HepG2 (cell line): ENCODE results near the gene MYRFL. TPM values are rescaled to one million over a fixed set of nuclear protein-coding genes. Genes with fewer than 3 reads are reported as not detected.

Experiments used
- ATAC-seq: fragments of 200-7000 bp; cut with Tn5 transposase; 3 replicates; pipeline ENCODE4 v1.9.1; 2020; ENCODE audit warnings: mild to moderate bottlenecking, moderate library complexity
- BruUV-seq: library from RNA; stranded (reverse); fragments of 400-500 nt; replicated peaks from 2 replicates; lab custom pipeline; 2021; lab: Mats Ljungman, UMichigan
- CTCF ChIA-PET: fragments of 300-600 bp; formaldehyde crosslinking; extraction: SDS; loops from one replicate; lab custom pipeline; 2021; ENCODE audit warnings: low total read pairs, inconsistent platforms, low intra/inter-chr PET ratio; lab: Yijun Ruan, JAX
- POLR2A ChIA-PET: fragments of 350-600 bp; sonication (Branson Sonifier 250); formaldehyde crosslinking; loops from one replicate; lab custom pipeline; 2020; ENCODE audit warnings: antibody characterized with exemption, inconsistent platforms; lab: Yijun Ruan, JAX
- DNase-seq: peaks from one replicate; pipeline ENCODE4 v3.0.0-alpha.2; 2015; ENCODE audit warnings: low spot score
- FAIRE-seq: peaks from 3 replicates; lab custom pipeline; 2011; peaks lifted over from hg19 to GRCh38; lab: Jason Lieb, UNC
- H2AFZ ChIP-seq: one replicate; pipeline ENCODE4 v1.6.1; 2011; ENCODE audit warnings: low read length, inconsistent platforms
- H3K27ac ChIP-seq: fragments of 300-600 bp; 3 replicates; pipeline ENCODE4 v1.8.0; 2011; ENCODE audit warnings: mixed run types, mild to moderate bottlenecking, mixed read lengths, low read length, inconsistent platforms; ENCODE audit not compliant: insufficient read depth; ENCODE audit errors: extremely low read length
- H3K27me3 ChIP-seq, 2 experiments: fragments of 200-600 bp in 1 of 2; 2 replicates in 1 of 2; 3 replicates in 1 of 2; pipeline versions ENCODE4 v1.6.0 to v1.8.0; 2011; ENCODE audit warnings: low read length in 2 of 2, mild to moderate bottlenecking in 2 of 2, moderate library complexity in 2 of 2, inconsistent platforms in 1 of 2; ENCODE audit not compliant: insufficient read depth in 2 of 2, control insufficient read depth in 1 of 2
- H3K36me3 ChIP-seq, 2 experiments: fragments of 200-600 bp in 1 of 2; replicated peaks in 1 of 2; 2 replicates in 1 of 2; 3 replicates in 1 of 2; pipeline versions ENCODE4 v1.5.1 to v1.8.0; 2011; ENCODE audit warnings: low read length in 2 of 2, inconsistent platforms in 1 of 2; ENCODE audit not compliant: insufficient read depth in 2 of 2, control insufficient read depth in 1 of 2
- H3K4me1 ChIP-seq: 2 replicates; pipeline ENCODE4 v1.5.1; 2012; ENCODE audit warnings: low read length, inconsistent platforms; ENCODE audit not compliant: insufficient read depth
- H3K4me2 ChIP-seq: 2 replicates; pipeline ENCODE4 v1.6.0; 2011; ENCODE audit warnings: low read depth, low read length, inconsistent platforms
- H3K4me3 ChIP-seq, 3 experiments: fragments of 200-600 bp in 1 of 3; sonication (generic), shearing (Covaris generic) in 1 of 3; replicated peaks in 1 of 3; 2 replicates each; pipeline ENCODE4 v1.5.1; 2011 to 2016; ENCODE audit warnings: low read length in 3 of 3, inconsistent platforms in 2 of 3, low read depth in 2 of 3, mild to moderate bottlenecking in 2 of 3, control low read depth in 1 of 3, mixed read lengths in 1 of 3; ENCODE audit not compliant: insufficient read depth in 1 of 3
- H3K79me2 ChIP-seq: one replicate; pipeline ENCODE4 v1.6.1; 2011; ENCODE audit warnings: low read length, inconsistent platforms; ENCODE audit not compliant: insufficient read depth
- H3K9ac ChIP-seq: 2 replicates; pipeline ENCODE4 v1.6.0; 2011; ENCODE audit warnings: mild to moderate bottlenecking, low read depth, low read length, inconsistent platforms; ENCODE audit not compliant: insufficient read depth
- H3K9me3 ChIP-seq: 2 replicates; pipeline ENCODE4 v1.5.1; 2012; ENCODE audit warnings: mild to moderate bottlenecking, low read length
- H4K20me1 ChIP-seq: 2 replicates; pipeline ENCODE4 v1.6.0; 2011; ENCODE audit warnings: inconsistent platforms, mild to moderate bottlenecking, low read length, moderate library complexity; ENCODE audit not compliant: insufficient read depth
- CCDC6 ChIP-seq: sonication (generic); formaldehyde crosslinking; IDR thresholded peaks from 2 replicates; pipeline ENCODE4 v1.8.1; 2022; ENCODE audit warnings: mild to moderate bottlenecking, missing genetic modification reagents, moderate library complexity
- IKZF4 ChIP-seq: sonication (generic); formaldehyde crosslinking; IDR thresholded peaks from 2 replicates; pipeline ENCODE4 v1.5.1; 2020; ENCODE audit warnings: borderline replicate concordance, mild to moderate bottlenecking, low read depth, missing genetic modification reagents; ENCODE audit errors: not compliant biosample characterization
- NFE2L2 ChIP-seq: fragments of 150-350 bp; IDR thresholded peaks from 2 replicates; pipeline ENCODE4 v1.6.1; 2014; ENCODE audit warnings: low read length
- ZNF30 ChIP-seq: sonication (generic); formaldehyde crosslinking; IDR thresholded peaks from 2 replicates; pipeline ENCODE4 v1.5.0; 2020; ENCODE audit warnings: mild to moderate bottlenecking, missing genetic modification reagents
- WGBS: methylation state at CpG from one replicate; pipeline ENCODE4 v1.1.6; 2017; ENCODE audit warnings: low lambda C conversion rate; 5-methylcytosine and 5-hydroxymethylcytosine counted together
- in situ Hi-C: cut with HindIII; loops from 2 replicates; pipeline ENCODE4 v1.10.0; 2017; ENCODE audit warnings: low pct_unique_long_range_greater_than_20kb; ENCODE audit not compliant: extremely low pct_ligation_motif_present
- intact Hi-C: fragments of 100-400 bp; cut with micrococcal nuclease; formaldehyde crosslinking; loops from one replicate; pipeline ENCODE4 v1.10.0; 2022; ENCODE audit not compliant: unreplicated experiment
- polyA plus RNA-seq, 8 experiments: library from polyadenylated mRNA; depleted of rRNA in 3 of 8; stranded (reverse) in 7 of 8; unstranded in 1 of 8; fragments of >200 nt; fragmentation: Illumina TruSeq in 4 of 8; extraction: Trizol in 4 of 8; gene quantifications; 2 replicates each; pipeline versions ENCODE4 v1.2.1 to v1.2.3, GENCODE V29; 2011 to 2016; ENCODE audit warnings: low read depth in 4 of 8, missing spikeins in 1 of 8, mixed read lengths in 1 of 8; ENCODE audit not compliant: insufficient read depth in 1 of 8
- total RNA-seq, 5 experiments: library from RNA; depleted of rRNA; stranded (reverse); fragments of >200 nt; fragmentation: Illumina TruSeq; extraction: Trizol; gene quantifications; 2 replicates each; pipeline ENCODE4 v1.2.3, GENCODE V29; 2016; ENCODE audit warnings: low read depth in 1 of 5
- TF ChIP-seq, protein P1 (sequence below): sonication (generic); formaldehyde crosslinking; IDR thresholded peaks from 2 replicates; pipeline ENCODE4 v1.4.0; 2020; ENCODE audit warnings: mild to moderate bottlenecking, missing genetic modification reagents, borderline replicate concordance

Gene MYRFL
- total and polyA plus RNA-seq, 2 of the 13 experiments (the other 11 are each of a cell fraction or from before 2014, with no cell fraction given): 0.09 to 0.11 TPM

DNA sequence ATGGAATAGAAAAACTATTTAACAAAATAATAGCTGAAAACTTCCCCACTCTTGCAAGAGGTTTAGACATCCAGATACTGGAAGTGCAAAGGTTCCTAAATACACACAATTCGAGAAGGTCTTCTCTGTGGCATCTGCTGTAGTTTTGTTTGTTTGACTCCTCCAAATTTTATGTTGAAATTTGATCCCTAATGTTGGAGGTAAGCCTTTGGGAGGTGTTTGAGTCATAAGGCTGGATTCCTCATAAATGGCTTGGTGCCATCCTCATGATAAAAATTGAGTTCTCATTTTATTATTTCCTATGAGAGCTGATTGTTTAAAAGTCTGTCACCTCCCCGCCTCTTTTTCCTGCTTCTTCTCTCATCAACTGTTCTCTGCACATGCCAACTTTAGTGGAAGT lies 182.7 kb downstream of the MYRFL start:
- 28% methylated on average over 2 of the region's 2 CpGs for WGBS
- no peaks in the 10 kb centered on the region for H4K20me1 ChIP-seq
- ChIA-PET CTCF (no interaction called here), POLR2A (no interaction called here)
- H3K4me1 ChIP-seq: no peaks in the 10 kb centered on the region
- intact Hi-C loops: no loop called here
- ATAC-seq: no peak
- FAIRE-seq: no peak
- no peak for DNase-seq
- H3K27me3 ChIP-seq: no peaks in the 10 kb centered on the region
- peaks cover 14% of the 10 kb centered on the region for H3K9me3 ChIP-seq
- H3K9ac ChIP-seq: no peak overlapping the region
- BruUV-seq: no TSS peak
- no peak overlapping the region for H3K27ac ChIP-seq
- no peak for TF ChIP-seq CCDC6
- no peak for TF ChIP-seq NFE2L2
- no peak for TF ChIP-seq IKZF4 (CRISPR knock-in tag)
- TF ChIP-seq, protein P1, sequence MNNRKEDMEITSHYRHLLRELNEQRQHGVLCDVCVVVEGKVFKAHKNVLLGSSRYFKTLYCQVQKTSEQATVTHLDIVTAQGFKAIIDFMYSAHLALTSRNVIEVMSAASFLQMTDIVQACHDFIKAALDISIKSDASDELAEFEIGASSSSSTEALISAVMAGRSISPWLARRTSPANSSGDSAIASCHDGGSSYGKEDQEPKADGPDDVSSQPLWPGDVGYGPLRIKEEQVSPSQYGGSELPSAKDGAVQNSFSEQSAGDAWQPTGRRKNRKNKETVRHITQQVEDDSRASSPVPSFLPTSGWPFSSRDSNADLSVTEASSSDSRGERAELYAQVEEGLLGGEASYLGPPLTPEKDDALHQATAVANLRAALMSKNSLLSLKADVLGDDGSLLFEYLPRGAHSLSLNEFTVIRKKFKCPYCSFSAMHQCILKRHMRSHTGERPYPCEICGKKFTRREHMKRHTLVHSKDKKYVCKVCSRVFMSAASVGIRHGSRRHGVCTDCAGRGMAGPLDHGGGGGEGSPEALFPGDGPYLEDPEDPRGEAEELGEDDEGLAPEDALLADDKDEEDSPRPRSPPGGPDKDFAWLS (CRISPR knock-in tag): no peak
- TF ChIP-seq ZNF30 (CRISPR knock-in tag): no peak
- no peaks in the 10 kb centered on the region for H3K36me3 ChIP-seq
- H2AFZ ChIP-seq: no peak overlapping the region
- no peak overlapping the region for H3K4me3 ChIP-seq
- H3K4me2 ChIP-seq: no peak overlapping the region
- in situ Hi-C loops: no loop called here
- no peaks in the 10 kb centered on the region for H3K79me2 ChIP-seq

Other genes with a start within 250 kb of the MYRFL start
- gene CCT2, start 239.8 kb upstream of the MYRFL start, total RNA-seq (2016; rRNA removed; fragmentation: Illumina TruSeq; extraction: Trizol): 388 and 601 TPM in 2 replicates
- gene CCT2, start 239.8 kb upstream of the MYRFL start, polyA plus RNA-seq (2011; rRNA removed): 153 and 209 TPM in 2 replicates
- gene LRRC10, start 214.3 kb upstream of the MYRFL start, total RNA-seq (2016; rRNA removed; fragmentation: Illumina TruSeq; extraction: Trizol): not detected in 2 replicates
- gene LRRC10, start 214.3 kb upstream of the MYRFL start, polyA plus RNA-seq (2011; rRNA removed): not detected in 2 replicates
- not detected in 2 replicates for gene BEST3, start 125.9 kb upstream of the MYRFL start, total RNA-seq (2016; rRNA removed; fragmentation: Illumina TruSeq; extraction: Trizol)
- gene BEST3, start 125.9 kb upstream of the MYRFL start, polyA plus RNA-seq (2011; rRNA removed): not detected in 2 replicates
- 41.1 and 51.1 TPM in 2 replicates for gene RAB3IP, start 86.4 kb upstream of the MYRFL start, total RNA-seq (2016; rRNA removed; fragmentation: Illumina TruSeq; extraction: Trizol)
- gene RAB3IP, start 86.4 kb upstream of the MYRFL start, polyA plus RNA-seq (2011; rRNA removed): 24.9 and 33.6 TPM in 2 replicates